IMR-90 (cell line): ENCODE measurements around the gene SFXN3. TPM values are rescaled to one million over a fixed set of nuclear protein-coding genes. Genes with fewer than 3 reads are reported as not detected.

ENCODE experiments used
- ATAC-seq: fragments of 200-7000 bp; cut with Tn5 transposase; 2 replicates; pipeline ENCODE4 v1.9.1; 2020; ENCODE audit warnings: low read depth, mild to moderate bottlenecking, moderate library complexity
- BruUV-seq: library from RNA; stranded (reverse); fragments of 400-500 nt; replicated peaks from 2 replicates; lab custom pipeline; 2021; lab: Mats Ljungman, UMichigan
- CTCF ChIA-PET: fragments of 300-600 bp; formaldehyde crosslinking; extraction: SDS; loops from one replicate; lab custom pipeline; 2021; ENCODE audit warnings: antibody characterized with exemption; lab: Yijun Ruan, JAX
- POLR2A ChIA-PET: fragments of 300-600 bp; sonication (Branson Sonifier 250); formaldehyde crosslinking; loops from one replicate; lab custom pipeline; 2022; ENCODE audit warnings: antibody characterized with exemption; ENCODE audit not compliant: unreplicated experiment; lab: Charles Lee
- DNase-seq: peaks from one replicate; pipeline ENCODE4 v3.0.0; 2013
- H2AFZ ChIP-seq: replicated peaks from 2 replicates; pipeline ENCODE3; 2013; ENCODE audit warnings: low read length, mild to moderate bottlenecking; ENCODE audit not compliant: poor library complexity
- H2AK5ac ChIP-seq: 2 replicates; pipeline ENCODE4 v1.6.1; 2013; ENCODE audit warnings: low read depth, low read length, inconsistent platforms
- H2AK9ac ChIP-seq: replicated peaks from 2 replicates; pipeline ENCODE3; 2013; ENCODE audit warnings: mild to moderate bottlenecking, low read depth, low read length, moderate library complexity; ENCODE audit not compliant: poor library complexity
- H2BK120ac ChIP-seq: 2 replicates; pipeline ENCODE4 v1.6.1; 2013; ENCODE audit warnings: low read depth, low read length, inconsistent platforms
- H2BK15ac ChIP-seq: 3 replicates; pipeline ENCODE4 v1.6.1; 2013; ENCODE audit warnings: low read depth, low read length, inconsistent platforms
- H2BK20ac ChIP-seq: 2 replicates; pipeline ENCODE4 v1.6.1; 2013; ENCODE audit warnings: low read depth, mild to moderate bottlenecking, inconsistent platforms, low read length, moderate library complexity
- H2BK5ac ChIP-seq: 2 replicates; pipeline ENCODE4 v1.6.1; 2013; ENCODE audit warnings: mild to moderate bottlenecking, low read depth, low read length, inconsistent platforms; ENCODE audit not compliant: poor library complexity, severe bottlenecking
- H3K14ac ChIP-seq: replicated peaks from 2 replicates; pipeline ENCODE4 v1.6.1; 2013; ENCODE audit warnings: low read depth, low read length, inconsistent platforms
- H3K18ac ChIP-seq: 2 replicates; pipeline ENCODE4 v1.6.1; 2013; ENCODE audit warnings: low read depth, low read length, control low read depth
- H3K23ac ChIP-seq: 2 replicates; pipeline ENCODE4 v1.6.1; 2013; ENCODE audit warnings: low read depth, low read length, inconsistent platforms
- H3K27ac ChIP-seq: 2 replicates; pipeline ENCODE4 v1.5.1; 2013; ENCODE audit warnings: mild to moderate bottlenecking, control low read depth, low read length; ENCODE audit not compliant: insufficient read depth
- H3K27me3 ChIP-seq: 2 replicates; pipeline ENCODE4 v1.6.1; 2013; ENCODE audit warnings: low read length; ENCODE audit not compliant: control insufficient read depth, insufficient read depth
- H3K36me3 ChIP-seq: 2 replicates; pipeline ENCODE4 v1.6.1; 2013; ENCODE audit warnings: low read length, mixed read lengths; ENCODE audit not compliant: control insufficient read depth, insufficient read depth
- H3K4ac ChIP-seq: 2 replicates; pipeline ENCODE4 v1.6.1; 2013; ENCODE audit warnings: low read depth, low read length, inconsistent platforms
- H3K4me1 ChIP-seq: 2 replicates; pipeline ENCODE4 v1.6.1; 2013; ENCODE audit warnings: low read length, mixed read lengths; ENCODE audit not compliant: control insufficient read depth, insufficient read depth
- H3K4me2 ChIP-seq: 2 replicates; pipeline ENCODE4 v1.6.1; 2013; ENCODE audit warnings: low read depth, mild to moderate bottlenecking, control low read depth, low read length, moderate library complexity
- H3K4me3 ChIP-seq: 2 replicates; pipeline ENCODE4 v1.5.1; 2013; ENCODE audit warnings: low read depth, mild to moderate bottlenecking, control low read depth, low read length, moderate library complexity; ENCODE audit not compliant: insufficient read depth
- H3K56ac ChIP-seq: 2 replicates; pipeline ENCODE4 v1.6.1; 2013; ENCODE audit warnings: low read length, inconsistent platforms; ENCODE audit not compliant: insufficient read depth; ENCODE audit errors: extremely low read depth
- H3K79me1 ChIP-seq, 2 experiments: 2 replicates each; pipeline ENCODE4 v1.6.1; 2013; ENCODE audit warnings: low read length in 2 of 2, inconsistent platforms in 1 of 2, low read depth in 1 of 2
- H3K9ac ChIP-seq: 2 replicates; pipeline ENCODE4 v1.6.1; 2013; ENCODE audit warnings: low read depth, low read length, control low read depth
- H3K9me1 ChIP-seq: 2 replicates; pipeline ENCODE4 v1.6.1; 2013; ENCODE audit warnings: low read length, inconsistent platforms; ENCODE audit not compliant: insufficient read depth
- H3K9me3 ChIP-seq: 2 replicates; pipeline ENCODE4 v1.6.1; 2013; ENCODE audit warnings: low read length; ENCODE audit not compliant: control insufficient read depth, insufficient read depth
- H4K20me1 ChIP-seq: 2 replicates; pipeline ENCODE4 v1.6.1; 2013; ENCODE audit warnings: low read length, inconsistent platforms; ENCODE audit not compliant: insufficient read depth
- H4K5ac ChIP-seq: 2 replicates; pipeline ENCODE4 v1.6.1; 2013; ENCODE audit warnings: mild to moderate bottlenecking, low read depth, low read length, control low read depth
- H4K8ac ChIP-seq, 2 experiments: 2 replicates each; pipeline ENCODE4 v1.6.1; 2013; ENCODE audit warnings: low read depth in 2 of 2, low read length in 2 of 2, control low read depth in 1 of 2, inconsistent platforms in 1 of 2
- H4K91ac ChIP-seq: 2 replicates; pipeline ENCODE4 v1.6.1; 2013; ENCODE audit warnings: low read depth, low read length, inconsistent platforms; ENCODE audit not compliant: insufficient read depth
- BHLHE40 ChIP-seq: fragments of 150-350 bp; IDR thresholded peaks from 2 replicates; pipeline ENCODE4 v1.6.1; 2016; ENCODE audit warnings: mild to moderate bottlenecking, low read depth, low read length
- CEBPB ChIP-seq: IDR thresholded peaks from 2 replicates; pipeline ENCODE4 v1.6.1; 2012; ENCODE audit warnings: low read depth, low read length, improper control_type of control experiment
- CHD1 ChIP-seq: IDR thresholded peaks from 2 replicates; pipeline ENCODE4 v1.6.1; 2012; ENCODE audit warnings: low read depth, low read length, improper control_type of control experiment
- FOS ChIP-seq: fragments of 150-350 bp; IDR thresholded peaks from 2 replicates; pipeline ENCODE4 v1.6.1; 2016; ENCODE audit warnings: low read depth, low read length
- MAFK ChIP-seq: IDR thresholded peaks from 2 replicates; pipeline ENCODE4 v1.6.1; 2012; ENCODE audit warnings: low read depth, low read length, improper control_type of control experiment
- MAZ ChIP-seq: IDR thresholded peaks from 2 replicates; pipeline ENCODE4 v1.6.1; 2012; ENCODE audit warnings: low read depth, mild to moderate bottlenecking, low read length, improper control_type of control experiment, moderate library complexity, borderline replicate concordance
- MXI1 ChIP-seq: IDR thresholded peaks from 2 replicates; pipeline ENCODE4 v1.6.1; 2012; ENCODE audit warnings: low read depth, mild to moderate bottlenecking, low read length, moderate library complexity, borderline replicate concordance
- NFE2L2 ChIP-seq: fragments of 150-350 bp; IDR thresholded peaks from 2 replicates; pipeline ENCODE4 v1.6.1; 2016; ENCODE audit warnings: low read depth, mild to moderate bottlenecking, low read length
- POLR2A ChIP-seq: IDR thresholded peaks from 2 replicates; pipeline ENCODE4 v1.6.1; 2012; ENCODE audit warnings: mild to moderate bottlenecking, low read depth, low read length
- RCOR1 ChIP-seq: IDR thresholded peaks from 2 replicates; pipeline ENCODE4 v1.6.1; 2012; ENCODE audit warnings: mild to moderate bottlenecking, low read length, improper control_type of control experiment; ENCODE audit not compliant: insufficient replicate concordance
- WGBS, 2 experiments: methylation state at CpG; one replicate each; pipeline versions ENCODE4 v1.1.5 to v1.1.7; 2013; ENCODE audit warnings: missing lambda C conversion rate in 2 of 2; ENCODE audit not compliant: insufficient read length in 1 of 2; ENCODE audit errors: extremely low coverage in 2 of 2; 5-methylcytosine and 5-hydroxymethylcytosine counted together
- dilution Hi-C: fragments of 300-500 bp; cut with HindIII; formaldehyde crosslinking; loops from one replicate; pipeline ENCODE4 v1.14.3; 2018; ENCODE audit warnings: low sequenced_read_pairs; ENCODE audit not compliant: unreplicated experiment
- in situ Hi-C: fragments of 300-500 bp; cut with MboI; formaldehyde crosslinking; loops from 3 replicates; pipeline ENCODE4 v1.14.3; 2019; ENCODE audit warnings: low sequenced_read_pairs, inconsistent platforms, mixed read lengths
- intact Hi-C: fragments of 100-400 bp; cut with micrococcal nuclease; formaldehyde crosslinking; loops from 2 replicates; pipeline ENCODE4 v1.10.0; 2022
- polyA plus RNA-seq, 3 experiments: library from polyadenylated mRNA; depleted of rRNA; stranded (reverse); fragments of >200 nt; gene quantifications; 2 replicates each; pipeline ENCODE4 v1.2.3, GENCODE V29; 2012; ENCODE audit warnings: low replicate concordance in 1 of 3
- total RNA-seq: library from RNA; depleted of rRNA; stranded (reverse); fragments of >200 nt; gene quantifications from 2 replicates; pipeline ENCODE4 v1.2.3, GENCODE V29; 2012
- TF ChIP-seq, protein P1 (sequence below): fragments of 150-350 bp; IDR thresholded peaks from 2 replicates; pipeline ENCODE4 v1.6.1; 2017; ENCODE audit warnings: mild to moderate bottlenecking, antibody characterized with exemption, low read length, low read depth

The SFXN3 gene
- total and polyA plus RNA-seq, 2 of the 4 experiments (the other 2 are of a cell fraction): 64.7 to 77.2 TPM

DNA sequence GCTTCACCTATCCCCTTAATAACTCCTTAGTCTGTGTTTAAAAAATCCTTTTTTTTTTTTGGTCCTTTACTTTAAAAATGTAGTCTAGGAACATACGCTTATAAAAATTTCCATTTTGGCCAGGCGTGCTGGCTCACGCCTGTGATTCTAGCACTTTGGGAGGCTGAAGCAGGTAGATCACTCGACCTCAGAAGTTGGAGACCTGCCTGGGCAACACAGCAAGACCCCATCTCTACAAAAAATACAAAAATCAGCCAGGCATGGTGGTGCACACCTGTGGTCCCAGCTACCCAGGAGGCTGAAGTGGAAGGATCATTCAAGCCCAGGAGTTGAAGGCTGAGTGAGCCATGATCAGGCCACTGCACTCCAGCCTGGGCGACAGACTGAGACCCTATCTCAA, 45.6 kb downstream of the SFXN3 start:
- Histone ChIP-seq H2BK20ac (no peak overlapping the region), H3K79me1 (no peaks in the 10 kb centered on the region), H3K9me1 (no peaks in the 10 kb centered on the region; the same call in 1 of the 2 replicates), H2AK5ac (no peak overlapping the region), H2BK15ac (no peak overlapping the region), H4K8ac (no peak overlapping the region), H3K9ac (no peak overlapping the region), H3K23ac (no peak overlapping the region), H4K91ac (no peak overlapping the region), H2AK9ac (no peak overlapping the region), H4K5ac (no peak overlapping the region), H3K4me1 (no peaks in the 10 kb centered on the region), H3K4me3 (no peak overlapping the region), H3K56ac (no peak overlapping the region), H4K20me1 (no peaks in the 10 kb centered on the region; the same call in 1 of the 2 replicates), H3K4ac (no peak overlapping the region), H3K27ac (no peak overlapping the region), H2BK120ac (no peak overlapping the region), H3K9me3 (no peaks in the 10 kb centered on the region), H3K36me3 (no peaks in the 10 kb centered on the region), H2BK5ac (no peak overlapping the region), H3K4me2 (no peak overlapping the region), H3K18ac (no peak overlapping the region), H3K14ac (no peak overlapping the region), H2AFZ (no peak overlapping the region), H3K27me3 (peaks cover 66% of the 10 kb centered on the region)
- no CpG with 5 or more reads among the region's 5 CpGs for WGBS, 2 experiments
- in situ Hi-C loops (no loop called here), dilution Hi-C loops (no loop called here), intact Hi-C loops (no loop called here)
- ChIA-PET POLR2A (no interaction called here), CTCF (interaction anchor here (0.9 to 1.2 kb wide), 3 partner anchors 16 to 34 kb away, joined by 3 to 6 read pairs (median 3); no protein-coding TSS in a partner anchor)
- DNase-seq (no peak), ATAC-seq (no peak)
- no TSS peak for BruUV-seq
- TF ChIP-seq FOS (no peak), CEBPB (no peak), POLR2A (no peak), NFE2L2 (no peak), BHLHE40 (no peak), MAZ (no peak), MXI1 (no peak), MAFK (no peak), CHD1 (no peak), RCOR1 (no peak)
- TF ChIP-seq, protein P1, sequence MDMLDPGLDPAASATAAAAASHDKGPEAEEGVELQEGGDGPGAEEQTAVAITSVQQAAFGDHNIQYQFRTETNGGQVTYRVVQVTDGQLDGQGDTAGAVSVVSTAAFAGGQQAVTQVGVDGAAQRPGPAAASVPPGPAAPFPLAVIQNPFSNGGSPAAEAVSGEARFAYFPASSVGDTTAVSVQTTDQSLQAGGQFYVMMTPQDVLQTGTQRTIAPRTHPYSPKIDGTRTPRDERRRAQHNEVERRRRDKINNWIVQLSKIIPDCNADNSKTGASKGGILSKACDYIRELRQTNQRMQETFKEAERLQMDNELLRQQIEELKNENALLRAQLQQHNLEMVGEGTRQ: no peak
